ENCODE measurements around the gene FZR1. TPM values are rescaled to one million over a fixed set of nuclear protein-coding genes. Genes with fewer than 3 reads are reported as not detected.

The FZR1 gene
- total RNA-seq, 1 experiment from 2014 or later = 51.4 TPM

- Histone ChIP-seq H3K9ac (ENCODE audit: extremely low read depth, insufficient read length, low read length) (no peak overlapping the region), H3K79me2 (ENCODE audit: insufficient read depth, low read length) (peaks cover 1% of the 10 kb centered on the region; the same call in 1 of the 2 replicates), H3K18ac (ENCODE audit: insufficient read length, low read depth, low read length) (no peak overlapping the region), H3K9me3 (ENCODE audit: control insufficient read depth, low read depth, low read length) (no peaks in the 10 kb centered on the region), H2BK12ac (ENCODE audit: insufficient read length, low read depth, low read length) (no peak overlapping the region), H3K4me1 (ENCODE audit: insufficient read depth, low read length) (peaks cover 3% of the 10 kb centered on the region; the same call in 1 of the 2 replicates), H3K23me2 (ENCODE audit: insufficient read length, low read depth, low read length, poor library complexity, severe bottlenecking) (no peaks in the 10 kb centered on the region), H2BK15ac (ENCODE audit: low read depth, low read length) (no peak overlapping the region), H4K91ac (ENCODE audit: insufficient read length, low read depth, low read length) (no peak overlapping the region), H3K27ac (ENCODE audit: insufficient read length, low read depth, low read length) (no peak overlapping the region), H2BK120ac (ENCODE audit: low read depth, low read length, poor library complexity, severe bottlenecking) (no peak overlapping the region), H3K4me2 (ENCODE audit: insufficient read depth, insufficient read length, low read length) (no peak overlapping the region), H3K4ac (ENCODE audit: low read depth, low read length) (no peak overlapping the region), H3K14ac (ENCODE audit: insufficient read depth, low read length) (no peak overlapping the region), H3K27me3 (ENCODE audit: insufficient read depth, low read length) (no peaks in the 10 kb centered on the region), H4K5ac (ENCODE audit: insufficient read length, low read depth, low read length) (no peak overlapping the region), H3K79me1 (ENCODE audit: insufficient read depth, low read depth, low read length, poor library complexity, severe bottlenecking) (no peaks in the 10 kb centered on the region), H2AFZ (ENCODE audit: low read length) (no peak overlapping the region), H2BK5ac (ENCODE audit: insufficient read length, low read length) (no peak overlapping the region), H2BK20ac (ENCODE audit: low read depth, low read length, poor library complexity, severe bottlenecking) (no peak overlapping the region), H3K56ac (ENCODE audit: insufficient read length, low read depth, low read length) (no peak overlapping the region), H3T11ph (ENCODE audit: low read length) (no peak overlapping the region), H4K20me1 (ENCODE audit: control insufficient read depth, insufficient read depth, insufficient read length) (no peaks in the 10 kb centered on the region), H2AK5ac (ENCODE audit: insufficient read length, low read length) (no peak overlapping the region), H4K8ac (replicated peaks; ENCODE audit: insufficient read length, low read depth, low read length) (no peak overlapping the region), H3K23ac (ENCODE audit: insufficient read length, low read depth, low read length) (no peak overlapping the region)
- H3K27me3 Mint-ChIP-seq (ENCODE audit: low read depth) = no peaks in the 10 kb centered on the region; the same call in 1 of the 2 replicates
- peak overlapping the region; percentile 7 to 61 (median 44); a peak in 2 of 7 replicates for H3K27ac Mint-ChIP-seq
- no CpG with 5 or more reads among the region's 15 CpGs for WGBS (ENCODE audit: extremely low coverage, insufficient read length, low lambda C conversion rate)
- H3K4me1 Mint-ChIP-seq = peaks cover 36 to 45% of the 10 kb centered on the region in 2 experiments
- DNase-seq = no peak
- no peak overlapping the region for H3K4me3 Mint-ChIP-seq
- no peaks in the 10 kb centered on the region; a peak in 1 of 5 replicates for H3K9me3 Mint-ChIP-seq
- no peak for TF ChIP-seq CTCF (conservative IDR thresholded peaks at IDR 0.05)
- H3K36me3 Mint-ChIP-seq (ENCODE audit: insufficient read depth in 1 of 3, low read depth in 3 of 3) = peaks cover 2 to 9% (median 7%) of the 10 kb centered on the region in 3 experiments; a peak in 5 of 7 replicates
Observed at GRCh38 chr19:3516675-3517207, 10.6 kb downstream of the FZR1 start.

All from H9 (cell line).